Thyroid gland (tissue), 4 donors: ENCODE measurements around the gene NCAN.

Experiments used
- CTCF ChIP-seq, 6 experiments: fragments of 200-600 bp in 3 of 6; fragments of 450-650 bp in 3 of 6; sonication (generic) in 3 of 6; IDR thresholded peaks; one replicate each; pipeline ENCODE4 v1.5.1; 2016 to 2019; ENCODE audit warnings: antibody characterized with exemption in 6 of 6, mild to moderate bottlenecking in 2 of 6, inconsistent platforms in 1 of 6, moderate library complexity in 1 of 6
- POLR2A ChIP-seq, 2 donors: fragments of 450-650 bp; IDR thresholded peaks; one replicate each; pipeline ENCODE4 v1.6.1; 2017; ENCODE audit warnings: antibody characterized with exemption in 2 of 2, mild to moderate bottlenecking in 2 of 2, moderate library complexity in 1 of 2

DNA sequence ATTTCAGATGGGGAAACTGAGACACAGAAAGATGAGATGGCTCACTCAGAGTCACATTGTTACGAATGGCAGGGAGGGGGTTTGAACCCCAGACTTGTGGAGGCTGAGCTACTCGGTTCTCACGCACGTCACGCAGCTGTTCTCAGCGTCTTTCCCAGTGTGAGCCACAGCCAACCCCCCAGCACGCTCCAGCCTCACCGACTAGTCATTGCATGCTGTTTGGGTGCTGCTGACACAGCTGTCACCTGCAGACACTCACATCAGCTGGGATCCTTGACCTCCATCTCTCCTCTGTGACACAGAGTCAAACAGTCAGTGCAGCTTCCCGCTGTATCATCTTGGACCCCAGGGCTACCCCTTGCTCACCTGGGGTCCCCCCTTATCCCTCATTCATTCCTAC, 2.4 kb upstream of the NCAN start:
- TF ChIP-seq CTCF (IDR thresholded peaks at IDR 0.05) (no peak), POLR2A (IDR thresholded peaks at IDR 0.05) (no peak)
